A673 (cell line): ENCODE measurements around the gene PANX2.

Experiments used
- EZH2 ChIP-seq: fragments of 200-600 bp; sonication (generic); IDR thresholded peaks from 2 replicates; pipeline ENCODE4 v1.6.1; 2017; ENCODE audit warnings: borderline replicate concordance, low read depth, mild to moderate bottlenecking, mixed read lengths, antibody characterized with exemption, low read length; ENCODE audit not compliant: poor library complexity, severe bottlenecking
- TF ChIP-seq, protein P1 (sequence below): fragments of 300-800, 200-600 bp; sonication (generic); conservative IDR thresholded peaks from 2 replicates; pipeline ENCODE4 v1.5.1; 2017; ENCODE audit warnings: low read depth, mild to moderate bottlenecking, antibody characterized with exemption, low read length, moderate library complexity, mixed read lengths

- TF ChIP-seq, protein P1, sequence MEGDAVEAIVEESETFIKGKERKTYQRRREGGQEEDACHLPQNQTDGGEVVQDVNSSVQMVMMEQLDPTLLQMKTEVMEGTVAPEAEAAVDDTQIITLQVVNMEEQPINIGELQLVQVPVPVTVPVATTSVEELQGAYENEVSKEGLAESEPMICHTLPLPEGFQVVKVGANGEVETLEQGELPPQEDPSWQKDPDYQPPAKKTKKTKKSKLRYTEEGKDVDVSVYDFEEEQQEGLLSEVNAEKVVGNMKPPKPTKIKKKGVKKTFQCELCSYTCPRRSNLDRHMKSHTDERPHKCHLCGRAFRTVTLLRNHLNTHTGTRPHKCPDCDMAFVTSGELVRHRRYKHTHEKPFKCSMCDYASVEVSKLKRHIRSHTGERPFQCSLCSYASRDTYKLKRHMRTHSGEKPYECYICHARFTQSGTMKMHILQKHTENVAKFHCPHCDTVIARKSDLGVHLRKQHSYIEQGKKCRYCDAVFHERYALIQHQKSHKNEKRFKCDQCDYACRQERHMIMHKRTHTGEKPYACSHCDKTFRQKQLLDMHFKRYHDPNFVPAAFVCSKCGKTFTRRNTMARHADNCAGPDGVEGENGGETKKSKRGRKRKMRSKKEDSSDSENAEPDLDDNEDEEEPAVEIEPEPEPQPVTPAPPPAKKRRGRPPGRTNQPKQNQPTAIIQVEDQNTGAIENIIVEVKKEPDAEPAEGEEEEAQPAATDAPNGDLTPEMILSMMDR = no peak
- no peak for TF ChIP-seq EZH2
Measured at GRCh38 chr22:50189849-50190181, 19.3 kb downstream of the PANX2 start.
